Brain microvascular endothelial cell (primary cell): ENCODE data around the gene BLTP3B.

Source experiments
- DNase-seq: peaks from one replicate; pipeline ENCODE4 v3.0.0-alpha.2; 2020
- H3K27ac ChIP-seq: fragments of 250-450 bp; sonication (Bioruptor Pico); 2 replicates; pipeline ENCODE4 v1.5.1; 2020; ENCODE audit warnings: mild to moderate bottlenecking, moderate library complexity
- H3K27me3 ChIP-seq: fragments of 250-450 bp; sonication (Bioruptor Pico); replicated peaks from 2 replicates; pipeline ENCODE4 v1.5.1; 2020; ENCODE audit warnings: mild to moderate bottlenecking
- H3K36me3 ChIP-seq: fragments of 250-450 bp; sonication (Bioruptor Pico); replicated peaks from 2 replicates; pipeline ENCODE4 v1.5.1; 2020; ENCODE audit warnings: mild to moderate bottlenecking
- H3K4me3 ChIP-seq: 2 replicates; pipeline ENCODE4 v1.5.1; 2011; ENCODE audit warnings: low read depth, mild to moderate bottlenecking, control low read depth, low read length, moderate library complexity
- in situ Hi-C: cut with HindIII; loops from 2 replicates; pipeline ENCODE4 v1.10.0; 2017; ENCODE audit warnings: low sequenced_read_pairs, low pct_ligation_motif_present
- TF ChIP-seq, protein P1 (sequence below): IDR thresholded peaks from 2 replicates; pipeline ENCODE4 v1.5.1; 2011; ENCODE audit warnings: low read depth, mild to moderate bottlenecking, moderate library complexity, low read length, control low read depth, inconsistent platforms; ENCODE audit errors: missing control alignments

The BLTP3B gene

DNA sequence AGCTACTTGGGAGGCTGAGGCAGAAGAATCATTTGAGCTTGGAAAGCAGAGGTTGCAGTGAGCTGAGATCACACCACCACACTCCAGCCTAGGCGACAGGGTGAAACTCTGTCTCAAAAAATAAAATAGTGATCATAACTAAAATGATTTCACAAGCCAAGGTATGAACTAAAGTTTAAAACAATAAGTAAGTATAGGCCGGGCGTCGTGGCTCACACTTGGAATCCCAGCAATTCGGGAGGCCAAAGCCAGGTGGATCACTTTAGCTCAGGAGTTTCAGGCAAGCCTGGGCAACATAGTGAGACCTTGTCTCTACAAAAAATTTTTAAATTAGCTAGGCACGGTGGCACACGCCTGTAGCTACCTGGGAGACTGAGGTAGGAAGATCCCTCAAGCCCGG, 27.4 kb downstream of the BLTP3B start:
- Histone ChIP-seq H3K4me3 (no peak overlapping the region), H3K27ac (no peak overlapping the region), H3K36me3 (no peaks in the 10 kb centered on the region), H3K27me3 (no peaks in the 10 kb centered on the region)
- TF ChIP-seq, protein P1, sequence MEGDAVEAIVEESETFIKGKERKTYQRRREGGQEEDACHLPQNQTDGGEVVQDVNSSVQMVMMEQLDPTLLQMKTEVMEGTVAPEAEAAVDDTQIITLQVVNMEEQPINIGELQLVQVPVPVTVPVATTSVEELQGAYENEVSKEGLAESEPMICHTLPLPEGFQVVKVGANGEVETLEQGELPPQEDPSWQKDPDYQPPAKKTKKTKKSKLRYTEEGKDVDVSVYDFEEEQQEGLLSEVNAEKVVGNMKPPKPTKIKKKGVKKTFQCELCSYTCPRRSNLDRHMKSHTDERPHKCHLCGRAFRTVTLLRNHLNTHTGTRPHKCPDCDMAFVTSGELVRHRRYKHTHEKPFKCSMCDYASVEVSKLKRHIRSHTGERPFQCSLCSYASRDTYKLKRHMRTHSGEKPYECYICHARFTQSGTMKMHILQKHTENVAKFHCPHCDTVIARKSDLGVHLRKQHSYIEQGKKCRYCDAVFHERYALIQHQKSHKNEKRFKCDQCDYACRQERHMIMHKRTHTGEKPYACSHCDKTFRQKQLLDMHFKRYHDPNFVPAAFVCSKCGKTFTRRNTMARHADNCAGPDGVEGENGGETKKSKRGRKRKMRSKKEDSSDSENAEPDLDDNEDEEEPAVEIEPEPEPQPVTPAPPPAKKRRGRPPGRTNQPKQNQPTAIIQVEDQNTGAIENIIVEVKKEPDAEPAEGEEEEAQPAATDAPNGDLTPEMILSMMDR: no peak
- DNase-seq: no peak
- in situ Hi-C loops: no loop called here

GRCh38 chr12:100114574-100114973, 28.1 kb downstream of the BLTP3B start:
- Histone ChIP-seq H3K27me3 (no peaks in the 10 kb centered on the region), H3K4me3 (no peak overlapping the region), H3K36me3 (no peaks in the 10 kb centered on the region), H3K27ac (no peak overlapping the region)
- no peak for DNase-seq
- TF ChIP-seq, protein P1: no peak
- in situ Hi-C loops: no loop called here

GRCh38 chr12:100110276-100110675, 32.4 kb downstream of the BLTP3B start:
- in situ Hi-C loops: no loop called here
- no peak for DNase-seq
- Histone ChIP-seq H3K27me3 (no peaks in the 10 kb centered on the region), H3K36me3 (no peaks in the 10 kb centered on the region), H3K27ac (no peak overlapping the region), H3K4me3 (no peak overlapping the region)
- TF ChIP-seq, protein P1: no peak

DNA sequence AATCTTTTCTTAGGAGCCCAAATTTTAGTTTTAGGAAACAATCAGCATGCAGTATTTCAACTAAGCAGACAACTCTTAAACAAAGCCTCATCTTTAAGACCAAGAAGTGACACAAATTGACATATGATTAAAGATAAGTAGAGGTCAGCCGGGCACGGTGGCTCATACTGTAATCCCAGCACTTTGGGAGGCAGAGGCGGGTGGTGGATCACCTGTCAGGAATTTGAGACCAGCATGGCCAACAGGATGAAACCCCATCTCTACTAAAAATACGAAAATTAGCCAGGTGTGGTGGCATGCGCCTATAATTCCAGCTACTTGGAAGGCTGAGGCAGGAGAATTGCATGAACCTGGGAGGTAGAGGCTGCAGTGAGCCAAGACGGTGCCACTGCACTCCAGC, 35.8 kb downstream of the BLTP3B start:
- in situ Hi-C loops: no loop called here

DNA sequence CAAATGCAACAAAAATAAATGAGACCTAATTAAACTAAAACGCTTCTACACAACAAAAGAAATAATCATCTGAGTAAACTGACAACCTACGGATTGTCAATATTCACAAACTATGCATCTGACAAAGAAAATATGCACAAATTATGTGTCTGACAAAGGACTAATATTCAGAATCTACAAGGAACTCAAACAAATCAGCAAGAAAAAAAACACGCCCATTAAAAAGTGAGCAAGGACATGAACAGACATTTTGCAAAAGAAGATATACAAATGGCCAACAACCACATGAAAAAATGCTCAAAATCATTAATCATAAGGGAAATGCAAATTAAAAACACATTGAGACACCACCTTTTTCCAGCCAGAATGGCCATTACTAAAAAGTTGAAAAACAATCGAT, 37.0 kb downstream of the BLTP3B start:
- Histone ChIP-seq H3K27ac (no peak overlapping the region), H3K27me3 (no peaks in the 10 kb centered on the region), H3K36me3 (no peaks in the 10 kb centered on the region), H3K4me3 (no peak overlapping the region)
- DNase-seq: no peak
- in situ Hi-C loops: no loop called here
- TF ChIP-seq, protein P1: no peak

More for the DNA sequence above, 35.8 kb downstream of the BLTP3B start:
- Histone ChIP-seq H3K27ac (no peak overlapping the region), H3K4me3 (no peak overlapping the region), H3K36me3 (no peaks in the 10 kb centered on the region), H3K27me3 (no peaks in the 10 kb centered on the region)
- no peak for DNase-seq
- TF ChIP-seq, protein P1: no peak

DNA sequence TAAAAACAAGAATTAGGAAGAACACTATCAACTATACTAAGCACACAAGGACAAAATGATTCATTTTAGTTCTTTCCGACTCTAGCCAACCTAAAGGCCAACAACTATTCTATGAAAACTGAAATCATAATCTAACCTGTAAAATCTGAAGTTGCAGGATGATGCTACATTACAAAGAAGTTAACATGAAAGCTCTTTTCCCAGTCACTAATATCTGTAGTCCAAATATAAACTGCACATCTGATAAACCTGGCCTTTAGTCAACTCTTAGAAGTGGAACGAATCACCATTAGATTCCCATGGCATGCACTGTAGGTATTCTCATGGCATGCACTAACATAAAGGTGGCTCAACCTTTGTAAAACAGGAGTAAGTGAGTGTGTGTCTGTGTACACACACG, 41.7 kb downstream of the BLTP3B start:
- TF ChIP-seq, protein P1: no peak
- H3K36me3 ChIP-seq: no peaks in the 10 kb centered on the region

More for the DNA sequence above, 41.7 kb downstream of the BLTP3B start:
- in situ Hi-C loops: no loop called here
- no peak overlapping the region for H3K4me3 ChIP-seq
- H3K27me3 ChIP-seq: no peaks in the 10 kb centered on the region
- no peak overlapping the region for H3K27ac ChIP-seq
- DNase-seq: no peak
